HG02763 (cell line): ENCODE measurements around the gene TYW5.
"Not testable (repeated sequence)": the region's sequence is repeated elsewhere in the genome, so short reads cannot be mapped to it uniquely, and the experiment has no call there.

Source experiments
- ATAC-seq: cut with Tn5 transposase; IDR thresholded peaks from one replicate; pipeline ENCODE4 v1.9.1; 2021; ENCODE audit warnings: mild to moderate bottlenecking, moderate library complexity; ENCODE audit not compliant: unreplicated experiment

TYW5 gene

GRCh38 chr2:199923924-199924323, 31.4 kb downstream of the TYW5 start:
- no peak for ATAC-seq

GRCh38 chr2:199922856-199923255, 32.4 kb downstream of the TYW5 start:
- no peak for ATAC-seq

GRCh38 chr2:199916980-199917379, 38.3 kb downstream of the TYW5 start:
- no peak for ATAC-seq

DNA sequence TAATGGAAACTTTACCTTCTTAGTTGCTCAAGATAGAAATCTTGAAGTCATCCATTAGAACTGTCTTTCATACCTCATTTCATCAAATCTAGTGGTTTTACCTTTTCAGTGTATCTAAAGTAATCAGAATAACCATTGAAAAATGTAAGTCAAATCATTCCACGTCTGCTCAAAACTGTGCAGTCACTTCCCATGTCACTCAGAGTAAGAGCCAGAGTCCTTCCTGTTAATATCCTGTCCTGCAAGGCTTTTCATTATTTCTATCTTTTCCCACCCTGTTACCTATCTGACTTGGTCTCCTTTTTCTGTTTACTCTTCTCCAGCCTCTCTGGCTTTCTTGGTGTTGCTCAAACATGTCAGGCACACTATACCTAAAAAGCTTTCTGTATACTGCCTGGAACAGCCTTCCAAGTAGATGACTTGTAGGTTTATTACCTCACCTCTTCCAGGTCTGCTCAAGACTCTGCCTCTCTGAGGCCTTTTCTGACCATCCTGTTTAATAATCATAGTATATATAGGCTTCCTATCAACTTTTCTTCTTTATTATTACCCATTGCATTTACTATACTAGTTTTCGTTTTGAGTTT, 40.8 kb downstream of the TYW5 start:
- no peak for ATAC-seq

DNA sequence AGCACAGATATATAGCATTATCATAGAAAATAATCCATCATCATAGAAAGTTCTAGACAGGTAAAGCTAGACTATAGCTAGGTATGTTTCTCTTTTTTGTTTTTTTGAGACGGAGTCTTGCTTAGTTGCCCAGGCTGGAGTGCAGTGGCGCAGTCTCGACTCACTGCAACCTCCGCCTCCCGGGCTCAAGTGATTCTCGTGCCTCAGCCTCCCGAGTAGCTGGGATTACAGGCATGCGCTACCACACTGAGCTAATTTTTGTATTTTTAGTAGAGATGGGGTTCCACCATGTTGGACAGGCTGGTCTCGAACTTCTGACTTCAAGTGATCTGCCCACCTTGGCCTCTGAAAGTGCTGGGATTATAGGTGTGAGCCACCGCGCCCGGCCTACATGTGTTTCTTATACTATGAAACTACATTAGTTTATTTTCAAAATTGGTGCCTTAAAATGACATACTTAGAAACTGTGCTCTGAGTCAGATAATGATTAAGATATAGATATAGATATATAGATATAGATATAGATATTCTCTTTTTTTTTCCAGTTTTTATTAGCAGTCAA, 42.7 kb downstream of the TYW5 start:
- ATAC-seq = not testable (repeated sequence)

GRCh38 chr2:199911877-199912161, 43.5 kb downstream of the TYW5 start:
- no peak for ATAC-seq

DNA sequence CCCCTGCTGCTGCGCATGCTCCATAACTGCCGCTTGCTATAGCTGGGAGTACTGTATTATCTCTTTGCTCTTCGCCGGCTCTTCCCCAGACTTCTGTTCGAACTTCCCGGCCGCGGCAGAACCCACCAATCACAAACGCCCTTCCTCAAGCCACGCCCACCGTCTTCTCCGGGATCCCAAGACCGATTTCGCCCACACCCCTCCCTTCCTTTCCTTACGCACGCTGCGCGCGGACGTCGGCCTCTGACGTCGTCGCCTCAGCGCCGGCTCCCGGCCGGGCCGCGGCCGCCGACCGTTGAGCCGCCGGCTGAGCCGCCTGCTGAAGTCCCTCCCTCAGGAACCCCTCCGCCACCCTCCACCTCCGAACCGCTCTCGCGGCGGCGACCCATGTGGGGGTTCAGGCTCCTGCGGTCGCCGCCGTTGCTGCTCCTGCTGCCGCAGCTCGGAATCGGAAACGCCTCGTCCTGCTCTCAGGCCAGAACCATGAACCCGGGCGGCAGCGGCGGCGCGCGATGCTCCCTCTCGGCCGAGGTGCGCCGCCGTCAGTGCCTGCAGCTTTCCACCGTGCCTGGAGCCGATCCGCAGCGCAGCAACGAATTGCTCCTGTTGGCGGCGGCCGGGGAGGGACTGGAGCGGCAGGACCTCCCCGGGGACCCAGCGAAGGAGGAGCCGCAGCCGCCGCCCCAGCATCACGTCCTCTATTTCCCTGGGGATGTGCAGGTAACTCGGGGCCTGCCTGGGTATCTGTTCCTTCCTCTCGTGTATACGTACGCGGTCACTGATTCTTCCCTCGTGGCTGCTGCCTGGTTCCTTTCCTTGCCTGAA, 44.0 kb downstream of the TYW5 start, which contains the start of gene C2orf69:
Gene C2orf69, plus strand, starts transcription at position 242 of the 825 bp plus-strand sequence. Its CDS starts 146 bp downstream, at position 388.
- peak; percentile 93 for ATAC-seq

DNA sequence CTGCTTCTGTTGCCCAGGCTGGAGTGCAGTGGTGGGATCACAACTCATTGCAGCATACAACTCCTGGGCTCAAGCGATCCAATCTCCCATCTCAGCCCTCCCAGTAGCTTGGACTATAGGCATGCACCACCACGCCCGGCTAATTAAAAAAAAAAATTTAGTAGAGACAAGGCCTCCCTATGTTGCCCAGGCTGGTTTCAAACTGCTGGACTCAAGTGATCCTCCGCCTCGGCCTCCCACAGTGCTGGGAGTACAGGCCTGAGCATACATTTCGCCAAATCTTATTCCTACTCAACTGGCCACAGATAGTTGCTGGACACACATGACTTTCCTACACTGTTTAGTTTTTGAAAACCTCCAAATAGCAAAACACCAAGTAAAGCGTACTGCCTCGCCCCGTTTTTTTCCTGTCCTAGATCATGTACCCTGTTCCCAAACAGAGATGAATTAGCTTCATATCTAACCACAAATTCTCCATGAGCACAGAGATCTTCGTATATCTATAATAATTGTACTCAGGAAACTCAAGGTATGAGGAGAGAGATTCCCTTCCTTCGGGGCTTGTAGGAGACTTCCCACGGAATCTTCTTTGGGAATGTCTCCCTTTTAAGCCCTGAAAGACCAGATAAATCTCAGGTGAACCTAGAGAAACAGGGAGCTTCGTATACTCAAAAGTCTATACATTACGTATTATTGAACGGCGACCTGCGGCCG, 44.8 kb downstream of the TYW5 start:
- no peak for ATAC-seq

- ATAC-seq = no peak
Observed at GRCh38 chr2:199907008-199907714, 48.1 kb downstream of the TYW5 start.

DNA sequence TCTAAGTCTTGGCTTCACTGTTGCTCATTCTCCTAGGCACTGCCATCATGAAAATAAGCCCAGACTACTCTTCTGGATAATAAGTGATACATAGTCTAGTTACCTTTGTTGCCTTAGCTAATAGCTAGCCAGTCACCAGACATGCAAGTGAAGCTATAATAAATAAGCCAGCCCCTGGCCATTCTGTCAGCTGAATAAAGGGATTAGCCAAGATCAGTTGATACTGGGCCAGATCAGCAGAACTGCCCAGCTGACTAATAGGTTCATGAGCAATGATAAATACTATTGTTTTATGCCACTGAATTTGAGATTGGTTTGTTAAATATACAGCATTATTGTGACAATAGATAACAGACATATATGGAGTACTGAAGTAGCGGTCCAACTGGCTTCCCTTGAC, 52.2 kb downstream of the TYW5 start:
- ATAC-seq = no peak

- no peak for ATAC-seq
Observed at GRCh38 chr2:199902486-199903110, 52.7 kb downstream of the TYW5 start.

GRCh38 chr2:199901942-199902341, 53.3 kb downstream of the TYW5 start:
- no peak for ATAC-seq

DNA sequence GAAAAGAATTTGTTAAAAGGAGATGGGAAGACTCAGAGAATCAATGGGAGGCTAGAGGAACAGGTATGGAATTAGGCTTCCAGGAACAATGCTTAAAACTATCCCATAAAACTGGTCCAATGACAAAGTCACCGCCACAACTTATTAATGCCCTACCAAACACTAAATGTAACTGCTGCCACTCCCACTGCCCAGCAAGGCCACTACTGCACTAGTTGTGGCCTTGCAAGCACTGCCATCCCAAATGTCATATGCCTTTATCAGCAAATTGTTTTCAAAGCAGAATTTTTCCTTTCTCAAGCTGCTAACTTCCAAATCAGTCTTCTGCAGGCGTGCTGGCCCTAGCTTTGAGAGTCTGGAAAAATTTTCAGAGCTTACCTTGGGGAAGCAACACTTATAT, 58.7 kb downstream of the TYW5 start:
- ATAC-seq = no peak

- ATAC-seq = no peak
Observed at GRCh38 chr2:199895406-199895805, 59.9 kb downstream of the TYW5 start.

DNA sequence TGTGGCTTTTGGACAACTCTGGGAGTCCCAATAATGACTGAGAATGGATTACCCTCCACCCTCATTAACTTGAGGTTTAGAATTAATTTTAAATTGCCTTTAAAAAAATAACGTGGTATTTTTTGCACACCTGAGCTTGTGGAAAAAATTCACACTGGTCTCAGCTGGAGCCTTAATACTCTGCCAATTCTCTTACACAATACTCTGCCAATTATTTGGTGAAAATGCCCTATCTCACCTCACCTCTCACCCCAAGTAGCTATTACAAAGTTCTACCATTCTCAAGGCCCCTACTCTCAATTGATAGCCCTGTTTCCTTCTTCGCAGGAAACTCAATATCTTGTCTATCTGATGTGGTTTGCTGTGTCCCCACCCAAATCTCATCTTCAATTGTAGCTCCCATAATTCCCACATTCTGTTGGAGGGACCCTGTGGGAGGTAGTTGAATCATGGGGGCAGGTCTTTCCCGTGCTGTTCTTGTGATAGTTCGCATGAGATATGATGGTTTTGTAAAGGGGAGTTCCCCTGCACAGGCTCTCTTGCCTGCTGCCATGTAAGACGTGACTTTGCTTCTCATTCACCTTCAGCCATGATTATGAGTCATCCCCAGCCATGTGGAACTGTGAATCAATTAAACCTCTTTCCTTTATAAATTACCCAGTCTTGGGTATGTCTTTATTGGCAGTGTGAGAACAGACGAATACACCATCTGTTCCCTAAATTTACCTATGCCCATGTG, 71.6 kb downstream of the TYW5 start:
- ATAC-seq = no peak

- no peak for ATAC-seq
Observed at GRCh38 chr2:199882667-199883066, 72.6 kb downstream of the TYW5 start.
